ENCODE results near the gene INSYN1.
A peak's percentile ranks its signal among the peaks of the same experiment; 100 is the strongest.
"Not testable (repeated sequence)": the region's sequence is repeated elsewhere in the genome, so short reads cannot be mapped to it uniquely, and the experiment has no call there.

Gene INSYN1

DNA sequence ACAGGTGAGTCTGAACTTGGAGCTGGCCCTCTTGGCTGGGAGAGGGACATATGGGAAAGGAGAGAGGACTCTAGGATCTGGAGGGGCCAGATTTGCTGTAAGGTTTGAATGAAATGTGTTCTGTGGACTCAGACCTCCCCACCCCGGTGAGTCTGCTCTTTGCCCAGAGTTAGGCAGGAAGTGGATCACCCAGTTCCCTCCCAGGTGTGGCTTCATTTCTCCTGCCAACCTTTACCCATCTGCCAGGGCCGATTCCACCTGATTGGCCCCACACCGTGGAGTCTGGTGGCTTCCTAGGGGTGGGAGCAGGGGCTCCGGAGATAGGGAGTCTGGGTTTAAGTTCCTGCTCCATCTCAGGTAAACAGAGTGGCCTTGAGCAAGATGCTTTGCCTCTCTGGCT, 43.5 kb downstream of the INSYN1 start:
- DNase-seq, result no peak

DNA sequence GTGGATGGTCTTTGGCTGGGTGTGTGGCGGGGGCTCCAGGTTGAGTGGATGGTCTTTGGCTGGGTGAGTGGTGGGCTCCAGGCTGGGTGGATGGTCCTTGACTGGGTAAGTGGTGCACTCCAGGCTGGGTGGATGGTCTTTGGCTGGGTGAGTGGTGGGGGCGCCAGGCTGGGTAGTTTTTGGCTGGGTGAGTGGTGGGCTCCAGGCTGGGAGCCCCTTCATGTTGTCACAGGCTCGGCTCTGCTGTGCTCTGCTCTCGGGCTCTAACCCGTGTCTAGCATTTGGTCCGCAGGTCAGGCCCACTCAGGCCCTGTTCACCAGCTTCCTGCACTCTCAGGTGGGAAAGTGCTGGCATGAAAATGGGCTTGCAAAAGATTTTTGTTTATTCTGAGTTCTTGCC, 43.9 kb downstream of the INSYN1 start:
- DNase-seq, result no peak

DNA sequence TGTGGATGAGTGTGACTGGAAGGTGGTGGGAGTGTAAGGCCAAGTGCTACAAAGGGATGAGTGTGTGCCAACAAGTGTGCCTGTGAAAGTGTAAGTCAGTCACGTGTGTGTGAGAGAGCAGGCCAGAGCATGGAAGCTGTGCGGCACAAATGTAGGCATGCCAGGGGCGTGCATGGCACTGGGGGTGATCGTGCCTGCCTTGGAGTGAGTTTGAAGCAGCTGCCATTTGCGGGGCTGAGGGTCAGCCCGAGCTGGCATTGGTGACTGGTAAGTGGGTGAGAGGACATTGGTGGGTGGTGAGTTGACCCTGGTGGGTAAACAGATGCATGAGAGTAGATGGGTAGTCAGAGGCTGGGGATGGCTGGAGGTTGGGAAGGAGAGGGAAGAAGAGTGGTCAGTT, 44.5 kb downstream of the INSYN1 start:
- no peak for DNase-seq

DNA sequence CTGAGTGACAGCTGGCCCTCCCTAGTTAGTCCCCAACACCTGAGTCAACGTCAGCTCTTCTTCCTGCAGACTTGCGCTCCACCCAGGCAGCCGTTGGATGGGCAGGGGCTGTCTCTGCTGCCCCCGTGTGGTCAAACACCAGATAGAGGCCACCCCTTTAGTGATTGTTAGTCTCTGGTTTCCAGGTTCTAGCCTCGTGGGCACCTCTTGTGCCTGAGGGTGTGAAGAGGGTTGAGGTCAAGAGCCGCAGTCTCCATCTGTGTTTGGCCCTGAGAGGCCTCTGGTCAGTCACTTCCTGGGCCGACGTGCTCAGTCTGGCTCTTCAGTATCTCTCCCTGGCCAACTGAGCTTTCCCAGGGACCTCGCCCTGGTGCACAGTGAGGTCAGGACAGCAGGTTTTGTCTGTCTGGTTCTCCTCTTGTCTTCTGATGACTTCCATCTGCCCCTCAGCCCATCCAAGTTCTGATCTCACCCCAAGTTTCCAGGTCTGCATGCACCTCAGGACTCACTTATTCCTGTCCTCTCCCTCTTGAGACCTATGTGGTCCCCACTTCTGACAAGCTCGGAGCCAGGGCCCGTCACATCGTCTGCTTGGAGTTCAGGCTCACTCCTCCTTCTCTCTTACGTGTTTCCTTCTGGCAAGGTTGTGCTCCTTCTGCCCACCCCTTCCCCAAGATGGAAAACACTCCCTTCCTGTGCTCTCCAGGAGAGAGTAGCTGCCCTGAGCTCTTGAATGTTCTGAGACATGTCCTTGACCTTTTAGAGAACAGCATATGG, 48.1 kb downstream of the INSYN1 start:
- peak; percentile 81 for DNase-seq

DNA sequence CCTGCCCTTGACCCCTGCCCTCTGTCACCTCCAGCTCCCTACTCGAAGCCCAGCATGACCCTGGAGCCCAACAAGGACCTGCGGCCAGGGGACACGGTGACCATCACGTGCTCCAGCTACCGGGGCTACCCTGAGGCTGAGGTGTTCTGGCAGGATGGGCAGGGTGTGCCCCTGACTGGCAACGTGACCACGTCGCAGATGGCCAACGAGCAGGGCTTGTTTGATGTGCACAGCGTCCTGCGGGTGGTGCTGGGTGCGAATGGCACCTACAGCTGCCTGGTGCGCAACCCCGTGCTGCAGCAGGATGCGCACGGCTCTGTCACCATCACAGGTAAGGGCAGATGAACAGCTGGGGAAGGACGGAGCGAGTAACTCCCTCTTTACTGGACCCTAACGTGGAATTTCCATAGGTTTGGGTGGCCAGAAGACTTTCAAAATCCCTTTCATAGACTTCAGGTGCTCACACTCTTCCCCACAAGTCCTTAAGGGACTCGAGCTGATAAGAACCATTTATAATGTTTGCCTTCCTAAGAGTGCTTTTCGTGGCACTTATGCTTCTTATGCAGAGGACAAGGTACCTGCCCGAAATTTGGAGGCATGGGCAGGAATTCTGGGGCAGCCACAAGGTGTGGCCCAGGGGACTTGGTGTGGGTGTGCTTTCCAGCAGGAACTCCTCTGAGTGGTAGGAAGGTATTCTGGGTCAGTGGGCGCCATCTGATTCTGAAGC, 48.8 kb downstream of the INSYN1 start:
- DNase-seq, result not testable (repeated sequence)

DNA sequence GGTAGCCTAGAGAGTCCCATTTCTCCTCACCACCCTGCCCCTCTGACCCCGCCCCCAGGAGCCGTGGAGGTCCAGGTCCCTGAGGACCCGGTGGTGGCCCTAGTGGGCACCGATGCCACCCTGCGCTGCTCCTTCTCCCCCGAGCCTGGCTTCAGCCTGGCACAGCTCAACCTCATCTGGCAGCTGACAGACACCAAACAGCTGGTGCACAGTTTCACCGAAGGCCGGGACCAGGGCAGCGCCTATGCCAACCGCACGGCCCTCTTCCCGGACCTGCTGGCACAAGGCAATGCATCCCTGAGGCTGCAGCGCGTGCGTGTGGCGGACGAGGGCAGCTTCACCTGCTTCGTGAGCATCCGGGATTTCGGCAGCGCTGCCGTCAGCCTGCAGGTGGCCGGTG, 49.5 kb downstream of the INSYN1 start:
- DNase-seq, result not testable (repeated sequence)

DNA sequence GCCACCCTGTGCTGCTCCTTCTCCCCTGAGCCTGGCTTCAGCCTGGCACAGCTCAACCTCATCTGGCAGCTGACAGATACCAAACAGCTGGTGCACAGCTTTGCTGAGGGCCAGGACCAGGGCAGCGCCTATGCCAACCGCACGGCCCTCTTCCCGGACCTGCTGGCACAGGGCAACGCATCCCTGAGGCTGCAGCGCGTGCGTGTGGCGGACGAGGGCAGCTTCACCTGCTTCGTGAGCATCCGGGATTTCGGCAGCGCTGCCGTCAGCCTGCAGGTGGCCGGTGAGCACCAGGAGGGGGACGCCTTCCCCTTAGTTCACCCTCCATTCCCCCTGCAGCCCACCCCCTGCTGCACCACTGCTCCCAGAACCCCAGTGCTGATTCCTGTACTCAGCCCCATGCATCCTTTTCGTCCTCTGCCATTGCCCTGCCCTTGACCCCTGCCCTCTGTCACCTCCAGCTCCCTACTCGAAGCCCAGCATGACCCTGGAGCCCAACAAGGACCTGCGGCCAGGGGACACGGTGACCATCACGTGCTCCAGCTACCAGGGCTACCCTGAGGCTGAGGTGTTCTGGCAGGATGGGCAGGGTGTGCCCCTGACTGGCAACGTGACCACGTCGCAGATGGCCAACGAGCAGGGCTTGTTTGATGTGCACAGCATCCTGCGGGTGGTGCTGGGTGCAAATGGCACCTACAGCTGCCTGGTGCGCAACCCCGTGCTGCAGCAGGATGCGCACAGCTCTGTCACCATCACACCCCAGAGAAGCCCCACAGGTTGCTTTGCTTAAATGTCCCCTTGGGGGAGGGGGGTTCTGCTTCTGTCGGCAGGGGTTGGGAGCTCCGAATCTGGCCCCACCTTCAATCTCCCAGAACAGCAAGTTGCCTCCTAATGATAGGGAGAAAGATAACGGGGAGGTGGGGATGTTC, 50.6 kb downstream of the INSYN1 start:
- not testable (repeated sequence) for DNase-seq

DNA sequence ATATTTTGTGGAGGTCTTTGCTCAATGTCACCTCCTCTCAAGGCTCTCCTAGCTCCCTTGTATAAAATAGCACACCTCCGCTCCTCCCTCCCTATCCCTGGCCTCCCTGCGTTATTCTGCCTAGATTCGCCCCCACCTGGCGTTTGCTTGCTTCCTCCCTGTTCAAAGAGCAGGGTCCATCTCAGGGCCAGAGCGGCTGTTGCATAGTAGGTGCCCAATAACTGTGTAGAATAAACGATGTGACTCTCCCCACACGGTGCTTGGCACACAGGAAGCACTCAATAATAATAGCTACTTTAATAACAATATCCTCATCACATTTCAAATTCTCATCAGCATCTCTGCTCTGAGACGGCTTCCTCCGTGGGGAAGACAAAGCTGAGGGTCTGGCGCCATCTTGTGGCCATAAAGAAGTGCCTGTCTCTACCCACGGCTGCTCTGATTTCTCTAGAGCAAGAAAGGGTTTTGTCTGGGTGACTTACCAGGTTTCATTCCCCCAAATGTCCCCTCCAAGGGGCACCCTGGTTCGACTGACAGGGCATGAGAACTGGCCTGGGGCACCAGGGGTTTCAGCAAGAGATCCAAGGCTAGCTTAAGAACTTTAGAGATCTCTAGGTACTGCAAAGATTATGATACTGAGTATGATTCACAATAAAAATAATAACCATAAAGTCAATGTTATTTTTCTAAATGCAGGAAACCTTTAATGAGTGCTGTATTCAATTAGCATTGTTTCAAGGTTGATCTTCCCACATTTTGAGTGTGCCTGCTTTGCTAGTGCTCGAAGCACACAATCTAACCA, 52.9 kb downstream of the INSYN1 start:
- peak; percentile 84 for DNase-seq

DNA sequence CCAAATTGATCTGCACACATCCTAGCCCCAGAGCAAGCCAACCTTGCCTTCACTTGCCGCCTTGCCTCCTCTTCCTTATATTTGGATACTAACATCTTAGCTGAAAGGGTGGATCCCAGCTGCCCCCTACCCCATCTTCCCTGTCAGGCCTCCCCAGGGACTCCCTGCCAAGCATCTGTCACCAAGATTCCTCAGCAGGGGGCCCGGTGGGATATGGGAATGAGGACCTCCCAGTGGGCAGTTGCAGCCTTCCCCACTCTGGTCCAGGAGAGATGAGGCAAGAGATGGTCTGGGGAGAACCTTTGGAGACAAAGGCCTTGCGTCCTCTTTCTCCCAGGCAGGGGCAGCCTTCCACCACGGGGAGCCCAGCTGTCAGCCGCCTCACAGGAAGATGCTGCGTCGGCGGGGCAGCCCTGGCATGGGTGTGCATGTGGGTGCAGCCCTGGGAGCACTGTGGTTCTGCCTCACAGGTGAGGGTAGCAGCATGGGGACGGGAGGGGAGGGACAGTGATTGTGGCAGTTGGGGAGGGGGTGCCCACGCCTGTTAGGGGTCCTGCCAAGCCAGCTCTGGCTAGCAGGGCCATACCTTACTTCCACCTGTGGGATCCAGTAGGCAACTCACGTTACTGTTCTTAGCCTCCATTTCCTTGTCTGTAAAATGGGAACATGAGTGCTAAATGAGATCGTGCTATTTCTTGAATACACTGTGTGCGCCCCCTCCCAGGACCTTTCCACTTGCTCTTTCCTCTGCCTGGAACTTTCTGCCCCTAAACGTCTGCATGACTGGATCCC, 53.7 kb downstream of the INSYN1 start:
- no peak for DNase-seq

DNA sequence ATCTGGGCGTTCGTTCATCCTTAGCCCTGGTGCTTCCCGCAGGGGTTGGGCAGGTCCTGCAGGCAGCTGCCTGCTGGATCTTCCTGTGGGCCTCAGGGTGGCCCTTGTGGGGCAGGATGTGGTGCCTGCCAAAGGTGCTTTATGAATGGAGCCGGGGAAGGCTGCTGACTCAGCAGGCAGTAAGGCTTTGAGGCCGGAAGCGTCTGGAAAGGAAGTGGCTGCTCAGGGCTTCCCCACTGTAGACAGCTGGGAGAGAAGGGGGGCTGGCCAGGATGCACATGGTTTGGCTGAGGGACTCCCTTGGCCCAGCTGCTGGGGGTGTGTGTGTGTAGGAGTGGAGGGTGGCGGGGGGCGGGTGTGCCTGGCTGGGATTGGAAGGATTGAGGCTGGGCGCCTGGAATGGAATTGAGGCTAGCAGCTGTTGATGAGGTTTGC, 56.1 kb downstream of the INSYN1 start:
- DNase-seq, result peak; percentile 87

DNA sequence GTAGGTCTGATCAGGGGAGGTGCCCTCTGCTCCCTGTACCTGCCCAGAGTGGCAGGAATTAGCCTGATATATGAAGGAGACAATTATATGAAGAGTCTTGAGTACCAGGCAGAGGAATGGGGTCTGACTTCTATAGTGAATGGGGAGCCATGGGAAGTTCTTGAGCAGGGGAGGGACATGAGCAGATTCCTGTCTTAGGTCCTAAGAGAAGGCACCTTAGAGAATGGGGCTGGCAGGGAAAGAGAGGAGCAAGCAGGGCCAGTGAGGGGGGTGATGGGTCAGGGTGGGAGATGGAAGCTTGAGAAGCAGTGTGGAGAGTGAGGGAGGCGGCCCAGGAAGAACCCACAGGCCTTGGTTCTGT, 56.5 kb downstream of the INSYN1 start:
- DNase-seq, result no peak

DNA sequence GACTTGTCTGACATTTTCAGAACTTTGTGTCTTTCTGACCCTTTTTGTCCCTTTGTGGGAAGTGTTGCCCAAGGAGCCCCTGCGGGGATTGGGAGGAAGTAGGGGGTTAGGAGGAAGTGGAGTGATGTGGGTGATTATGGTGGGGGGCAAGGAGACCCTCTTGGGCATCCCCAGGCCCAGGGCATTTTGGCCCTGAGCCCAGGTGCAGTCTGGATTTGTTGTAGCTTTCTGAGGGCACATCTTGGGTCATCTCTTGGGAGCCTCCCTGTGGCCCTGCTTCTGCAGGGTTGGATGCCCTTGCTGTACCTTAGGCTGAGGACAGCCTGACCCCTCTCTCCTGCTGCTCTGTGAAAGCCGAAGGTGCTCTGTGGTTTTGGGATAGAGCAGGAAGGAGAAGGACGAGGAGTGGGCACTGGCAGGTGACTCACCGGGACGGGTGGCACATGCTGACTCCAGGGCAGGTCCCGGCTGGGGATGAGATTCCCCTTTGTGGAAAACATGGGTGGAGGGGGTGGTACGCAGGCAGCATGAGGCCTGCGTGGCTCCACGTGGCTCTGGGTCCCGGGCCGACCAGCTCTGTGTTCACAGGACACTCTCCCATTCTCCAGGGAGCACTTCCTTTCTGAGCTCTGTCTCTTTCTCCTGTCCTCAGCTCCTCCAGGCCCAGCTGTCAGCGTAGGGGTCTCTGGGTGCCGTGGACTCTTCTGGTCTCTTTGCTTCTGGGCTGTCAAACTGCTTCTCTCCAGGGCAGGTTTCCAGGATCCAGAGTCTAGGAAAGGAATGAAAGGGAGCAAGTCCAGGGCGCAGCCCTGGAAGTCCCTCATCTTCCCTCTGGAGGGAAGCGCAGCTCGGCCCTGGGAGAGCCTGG, 57.1 kb downstream of the INSYN1 start:
- DNase-seq, result no peak

DNA sequence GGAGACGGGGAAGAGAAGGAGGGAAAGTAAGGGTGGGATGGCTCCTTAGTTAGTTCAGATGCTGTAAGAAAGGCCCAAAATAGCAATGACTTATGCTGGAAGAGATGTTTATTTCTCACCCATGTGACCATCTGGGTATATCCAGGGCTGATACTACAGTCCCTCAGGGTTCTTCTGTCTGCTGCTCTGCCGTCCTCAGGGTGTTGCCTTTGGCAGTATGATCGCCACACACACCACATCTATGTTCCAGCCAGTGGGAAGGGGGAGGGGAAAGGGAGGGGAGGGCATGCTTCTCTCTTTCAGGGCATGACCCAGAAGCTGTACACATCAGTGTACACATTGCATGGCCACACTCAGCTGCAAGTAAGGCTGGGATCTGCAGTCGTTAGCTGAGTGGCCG, 58.7 kb downstream of the INSYN1 start:
- DNase-seq, result no peak

DNA sequence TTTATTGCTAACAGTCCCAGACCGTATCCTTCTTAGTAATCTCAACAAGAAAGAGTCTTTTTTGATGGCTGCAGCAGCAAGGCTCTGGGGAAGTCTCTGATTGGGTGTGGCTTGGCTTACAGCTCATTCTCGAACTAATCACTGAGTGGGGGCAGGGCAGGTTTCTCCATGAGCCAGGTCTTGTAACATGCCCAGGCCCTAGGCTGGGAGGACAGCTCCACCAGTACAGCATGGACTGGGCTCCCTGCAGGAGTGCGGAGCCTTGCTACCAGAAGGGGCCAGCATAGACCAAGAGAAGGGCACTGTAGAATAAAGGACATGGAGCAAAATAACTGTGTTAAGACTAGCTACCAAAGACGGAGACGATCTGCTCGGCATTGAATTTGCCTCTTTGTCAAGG, 61.8 kb downstream of the INSYN1 start:
- no peak for DNase-seq

DNA sequence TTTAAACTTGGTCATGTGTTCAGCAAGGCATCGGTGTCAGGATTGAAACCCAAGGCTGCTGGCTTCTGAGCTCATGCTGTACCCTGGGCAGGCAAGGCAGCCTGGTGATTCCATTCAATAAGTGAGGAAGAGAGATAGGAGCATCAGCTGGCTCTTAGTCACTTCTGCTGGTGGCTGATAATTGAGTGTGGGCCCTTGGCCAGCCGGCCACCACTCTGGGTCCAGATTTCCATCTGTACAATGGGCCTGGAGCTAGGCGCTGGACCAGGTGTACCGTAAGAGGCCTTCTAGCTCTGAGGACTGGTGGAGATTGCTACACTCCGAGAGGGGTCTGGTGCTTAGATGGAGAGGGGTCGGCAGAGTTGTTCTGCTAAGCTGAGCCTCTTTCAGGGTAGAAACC, 64.7 kb downstream of the INSYN1 start:
- DNase-seq, result no peak

DNA sequence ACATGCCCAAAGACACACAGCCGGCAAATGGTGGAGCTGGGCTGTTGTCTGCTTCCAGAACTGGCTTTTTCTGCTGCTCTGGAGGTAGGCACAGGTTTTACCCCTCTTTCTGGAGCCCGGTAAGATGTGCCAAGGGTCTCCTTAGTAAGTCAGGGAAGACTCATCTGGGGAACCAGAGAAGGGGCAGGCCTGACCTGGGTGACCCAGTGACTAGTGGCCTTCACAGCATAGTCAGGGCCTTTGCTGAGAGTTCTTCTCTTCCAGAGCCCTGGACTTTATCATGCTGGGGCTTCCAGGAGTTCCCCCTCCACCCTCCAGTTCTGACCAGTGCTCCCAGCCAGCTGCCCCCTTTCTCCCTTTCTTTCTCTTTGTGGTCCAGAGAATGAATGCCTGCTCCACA, 65.8 kb downstream of the INSYN1 start:
- no peak for DNase-seq

DNA sequence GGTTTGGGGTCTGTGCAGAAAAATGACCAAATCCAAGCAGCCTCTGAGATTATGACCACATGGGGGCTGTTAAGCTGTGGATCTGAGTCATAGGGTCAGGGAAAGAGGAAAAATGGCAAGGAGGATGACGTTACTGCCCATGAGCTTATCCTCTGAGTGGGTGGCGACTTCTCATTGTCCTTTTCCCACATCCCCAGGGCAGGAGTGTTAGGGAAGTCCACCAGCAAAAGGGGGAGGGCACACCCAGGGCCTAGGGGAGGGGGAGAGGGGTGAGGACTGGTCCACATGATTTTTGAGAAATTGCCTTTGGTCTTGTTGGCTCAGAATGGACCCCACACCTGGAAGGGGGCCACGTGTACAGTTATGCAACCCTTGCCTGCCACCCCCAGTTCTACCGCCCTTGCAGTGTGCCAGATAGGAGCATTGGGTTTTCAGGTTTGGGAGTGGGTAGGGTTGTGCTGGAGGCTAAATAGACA, 66.3 kb downstream of the INSYN1 start:
- DNase-seq, result no peak

DNA sequence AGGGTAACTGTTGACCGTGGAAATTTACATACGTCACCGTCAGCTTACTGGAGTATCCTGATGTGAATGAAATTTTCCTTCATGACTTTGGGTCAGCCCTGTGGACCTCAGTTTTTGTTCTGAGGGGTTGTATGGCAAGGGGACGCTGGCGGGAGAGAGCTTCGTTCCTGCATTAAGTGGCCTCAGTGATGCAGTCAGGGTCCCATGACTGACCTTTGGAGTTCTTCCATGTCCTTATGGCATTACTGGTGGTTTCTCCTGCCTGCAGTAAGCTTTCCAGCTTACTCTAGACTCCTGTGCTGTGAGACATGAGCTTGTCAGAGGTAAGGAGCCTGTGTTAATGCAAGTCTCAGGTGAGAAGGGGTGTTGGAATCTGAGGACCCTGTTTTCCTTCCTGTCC, 67.2 kb downstream of the INSYN1 start:
- no peak for DNase-seq

Data from activated CD4-positive, alpha-beta T cell treated with anti-CD3 and anti-CD28 coated beads for 48 hours (primary cell).